GM18873 (cell line): ENCODE measurements around the gene MAB21L2.

Experiments
- ATAC-seq: cut with Tn5 transposase; IDR thresholded peaks from one replicate; pipeline ENCODE4 v1.9.1; 2021; ENCODE audit warnings: mild to moderate bottlenecking, moderate library complexity, moderate number of reproducible peaks; ENCODE audit not compliant: unreplicated experiment, low FRiP score

MAB21L2 gene

DNA sequence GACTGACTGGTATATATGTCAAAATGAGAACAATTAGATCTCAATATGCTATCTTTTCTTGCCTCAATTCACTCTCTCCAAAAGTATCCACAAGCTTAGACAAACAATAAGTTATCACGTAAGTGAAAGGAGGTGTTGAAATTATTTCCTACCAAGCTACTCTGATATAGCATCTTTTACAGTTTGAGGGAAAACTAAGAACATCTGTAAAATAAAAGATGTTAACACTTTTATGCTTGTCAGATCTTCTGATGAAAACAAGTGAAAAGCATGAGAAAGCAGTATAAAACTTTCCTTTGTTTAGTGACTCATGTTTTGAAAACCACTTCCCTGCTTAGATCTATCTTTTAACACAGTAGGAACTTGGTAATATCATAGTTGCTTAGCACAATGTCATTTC lies 8.4 kb upstream of the MAB21L2 start:
- ATAC-seq, result no peak

- ATAC-seq, result no peak
Observed at GRCh38 chr4:150574678-150575077, 7.3 kb upstream of the MAB21L2 start.

- no peak for ATAC-seq
Observed at GRCh38 chr4:150577796-150578195, 4.2 kb upstream of the MAB21L2 start.

DNA sequence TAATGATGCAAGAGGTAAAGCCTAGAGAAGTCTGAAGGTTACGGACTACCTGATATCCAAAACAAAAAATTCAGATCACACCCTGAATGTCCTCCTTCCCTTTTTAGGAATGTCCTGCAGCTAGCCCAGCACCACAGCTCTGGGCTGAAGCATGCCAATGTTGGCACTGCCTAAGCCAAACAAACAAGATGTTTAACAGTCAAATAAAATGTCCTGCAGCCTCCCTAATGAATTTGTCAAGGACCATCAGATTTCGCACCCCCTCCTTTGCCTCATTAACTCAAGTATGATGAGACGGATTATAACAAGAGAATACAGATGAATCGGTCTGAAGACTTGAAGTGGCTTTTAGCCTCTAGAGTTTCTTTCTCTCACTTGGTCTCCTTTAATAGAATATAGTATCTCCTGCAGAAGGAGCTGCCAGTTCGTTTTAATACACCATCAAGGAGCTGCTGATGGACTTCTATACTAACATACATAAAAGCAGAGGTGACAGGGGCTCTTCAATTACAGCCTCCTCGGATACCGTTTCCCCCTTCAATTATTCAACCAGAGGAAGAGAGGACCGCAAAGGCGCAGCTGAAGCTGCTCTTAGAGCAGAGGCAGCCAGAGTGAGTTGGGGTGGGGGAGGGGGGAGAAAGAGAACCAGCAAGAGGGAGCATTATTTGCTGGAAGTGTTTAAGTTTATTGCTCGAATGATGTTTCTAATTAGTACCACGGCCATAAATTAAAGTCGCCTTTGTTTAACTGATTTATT lies 3.0 kb upstream of the MAB21L2 start:
- no peak for ATAC-seq

DNA sequence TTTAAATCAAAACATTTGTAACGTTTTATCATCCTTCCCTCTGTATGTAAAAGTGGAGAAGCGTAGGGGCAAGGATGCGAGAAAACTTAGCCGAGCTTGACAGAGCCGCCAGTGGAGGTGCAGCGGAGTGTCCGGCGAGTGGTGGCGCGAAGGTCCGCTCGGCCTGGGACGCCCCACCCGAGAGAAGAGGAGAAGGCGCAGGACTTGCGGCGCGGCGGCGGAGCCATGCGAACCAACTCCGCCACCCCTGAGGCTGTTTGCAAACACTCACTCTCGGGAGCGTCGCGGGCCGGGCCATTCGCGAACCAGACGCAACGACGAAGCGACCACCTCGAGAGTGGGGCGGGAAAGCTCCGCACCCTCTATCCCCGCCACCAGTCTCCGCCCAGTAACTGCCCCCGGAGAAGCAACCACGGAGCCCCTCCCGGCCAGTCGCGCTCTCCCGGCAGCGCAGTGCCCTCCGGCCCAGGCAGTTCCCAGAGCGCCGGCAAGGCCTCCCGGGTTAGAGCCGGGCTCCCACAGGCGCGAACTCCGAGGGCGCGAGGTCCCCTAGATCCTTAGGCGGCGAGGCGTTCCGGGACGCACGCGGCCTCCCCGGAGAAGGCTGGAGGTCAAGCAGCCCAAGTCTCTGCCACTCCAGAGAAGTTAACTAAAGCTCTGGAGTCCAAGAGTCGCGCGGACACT lies 2.3 kb upstream of the MAB21L2 start:
- no peak for ATAC-seq

- no peak for ATAC-seq
Observed at GRCh38 chr4:150580306-150580705, 1.6 kb upstream of the MAB21L2 start.

GRCh38 chr4:150581056-150581605 lies 820 bp upstream of the MAB21L2 start:
- ATAC-seq, result no peak

- ATAC-seq, result no peak
Observed at GRCh38 chr4:150581641-150582051, 305 bp upstream of the MAB21L2 start.

DNA sequence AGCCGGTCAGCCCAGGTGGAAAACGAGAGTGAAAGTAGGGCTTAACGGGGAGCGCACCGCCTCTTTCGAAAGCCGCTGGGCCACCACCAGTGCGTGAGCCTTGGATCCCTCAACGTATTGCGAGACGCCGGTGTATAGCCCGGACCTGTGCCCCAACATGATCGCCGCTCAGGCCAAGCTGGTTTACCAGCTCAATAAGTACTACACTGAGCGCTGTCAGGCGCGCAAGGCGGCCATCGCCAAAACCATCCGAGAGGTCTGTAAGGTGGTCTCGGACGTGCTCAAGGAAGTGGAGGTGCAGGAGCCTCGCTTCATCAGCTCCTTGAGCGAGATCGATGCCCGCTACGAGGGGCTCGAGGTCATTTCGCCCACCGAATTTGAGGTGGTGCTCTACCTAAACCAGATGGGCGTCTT lies 929 bp downstream of the MAB21L2 start:
- no peak for ATAC-seq

- ATAC-seq, result no peak
Observed at GRCh38 chr4:150583287-150584110, 1.5 kb downstream of the MAB21L2 start.

DNA sequence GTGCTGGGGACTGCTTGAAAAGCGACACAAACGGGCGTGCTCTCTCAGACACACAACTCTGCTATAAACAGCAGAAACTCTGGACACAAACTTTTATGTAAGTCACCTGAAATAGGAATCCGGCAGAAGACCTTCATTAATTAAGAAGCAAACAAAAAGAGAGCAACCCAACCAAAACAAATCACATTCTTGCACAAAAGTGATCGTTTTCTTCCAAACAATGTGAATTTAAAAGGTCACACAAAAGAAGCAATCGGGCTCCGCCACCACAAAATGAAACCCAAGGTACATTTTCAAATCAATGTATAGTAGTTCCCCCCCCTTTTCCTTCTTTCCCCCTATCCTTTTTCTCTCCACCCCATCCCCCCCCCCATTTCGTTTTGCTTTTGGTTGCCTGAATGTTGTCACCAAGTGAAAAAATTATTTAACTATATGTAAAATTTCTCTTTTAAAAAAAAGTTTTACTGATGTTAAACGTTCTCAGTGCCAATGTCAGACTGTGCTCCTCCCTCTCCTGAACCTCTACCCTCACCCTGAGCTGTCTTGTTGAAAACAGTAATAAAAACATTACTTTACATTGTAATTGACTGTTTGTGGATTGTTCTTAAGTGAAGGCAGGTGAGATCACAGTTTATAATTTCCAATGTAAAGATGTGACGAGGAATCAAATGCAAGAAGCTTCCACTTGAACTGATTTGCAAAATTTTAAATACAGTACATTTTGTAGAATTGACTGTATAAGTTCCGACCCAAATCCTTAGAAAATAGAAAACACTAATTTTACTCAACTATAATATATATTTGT lies 2.4 kb downstream of the MAB21L2 start:
- ATAC-seq, result no peak

- ATAC-seq, result no peak
Observed at GRCh38 chr4:150585611-150586010, 3.7 kb downstream of the MAB21L2 start.

DNA sequence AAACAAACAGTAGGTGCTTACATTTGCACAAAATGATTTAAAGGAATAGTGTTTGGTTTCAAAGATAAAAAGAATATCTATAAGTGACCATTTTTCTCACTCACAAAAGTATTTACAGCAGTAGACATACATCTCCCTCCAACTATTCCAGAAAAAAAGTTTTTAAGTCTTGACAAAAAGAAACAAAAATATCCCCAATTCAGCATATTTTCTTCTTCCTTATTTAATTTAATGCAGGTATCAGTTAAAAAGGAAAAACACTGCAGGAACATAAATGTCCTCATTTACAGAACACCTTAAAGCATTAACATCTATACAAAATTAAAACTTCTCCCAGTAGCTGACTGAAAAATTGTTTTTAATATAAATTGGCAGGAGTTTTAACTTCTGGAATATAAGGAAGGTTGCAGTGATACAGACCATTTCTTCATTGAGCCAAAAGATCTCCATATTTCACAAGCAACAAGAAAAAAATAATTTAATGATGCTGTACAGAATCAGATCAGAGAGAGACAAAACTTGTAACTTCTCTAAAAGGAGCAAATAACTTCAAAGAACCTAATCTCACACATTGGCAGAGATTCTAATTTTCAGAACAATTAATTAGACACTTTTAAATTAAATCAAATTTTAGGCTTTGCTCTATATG lies 4.3 kb downstream of the MAB21L2 start:
- no peak for ATAC-seq

DNA sequence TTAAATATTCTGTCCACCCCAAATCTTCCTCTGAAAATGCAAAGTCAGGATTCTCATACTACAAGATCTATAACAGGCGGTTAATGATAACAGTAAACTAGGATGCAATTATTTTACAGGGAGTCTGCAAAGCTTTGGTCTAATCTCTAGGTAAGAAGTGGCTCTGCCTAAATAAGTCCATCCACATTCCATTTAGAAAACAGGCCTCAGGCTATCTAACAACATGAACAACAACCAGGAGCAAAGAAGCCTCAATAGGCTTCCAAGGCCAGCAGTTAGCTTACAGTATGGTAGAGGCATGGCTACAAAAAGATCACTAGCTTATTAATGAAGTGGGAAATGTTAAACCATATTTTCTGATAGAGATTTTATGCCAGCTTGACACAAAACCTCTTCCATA lies 6.4 kb downstream of the MAB21L2 start:
- no peak for ATAC-seq

GRCh38 chr4:150589157-150589556 lies 7.2 kb downstream of the MAB21L2 start:
- no peak for ATAC-seq

- ATAC-seq, result no peak
Observed at GRCh38 chr4:150590631-150591030, 8.7 kb downstream of the MAB21L2 start.

DNA sequence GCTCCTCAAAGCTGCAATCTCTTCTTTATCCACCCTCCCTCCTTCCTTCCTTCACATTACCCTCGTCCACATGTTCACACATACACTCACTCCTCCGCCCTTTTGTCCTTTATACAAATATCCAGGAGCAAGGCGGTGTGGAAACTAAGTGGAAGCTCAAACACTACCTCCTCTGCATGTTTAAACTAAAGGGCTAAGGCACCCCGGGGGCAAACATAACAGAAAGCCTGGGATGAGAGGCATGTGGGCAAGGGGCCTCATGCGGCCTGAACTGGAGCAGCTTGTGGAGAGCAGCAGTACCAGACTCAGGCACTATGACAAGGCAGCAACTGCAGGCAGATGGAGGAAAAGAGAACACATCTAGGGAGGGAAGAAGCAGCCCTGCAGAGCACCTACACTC lies 9.5 kb downstream of the MAB21L2 start:
- no peak for ATAC-seq

- no peak for ATAC-seq
Observed at GRCh38 chr4:150591904-150592303, 10.0 kb downstream of the MAB21L2 start.

- no peak for ATAC-seq
Observed at GRCh38 chr4:150593996-150594395, 12.0 kb downstream of the MAB21L2 start.

DNA sequence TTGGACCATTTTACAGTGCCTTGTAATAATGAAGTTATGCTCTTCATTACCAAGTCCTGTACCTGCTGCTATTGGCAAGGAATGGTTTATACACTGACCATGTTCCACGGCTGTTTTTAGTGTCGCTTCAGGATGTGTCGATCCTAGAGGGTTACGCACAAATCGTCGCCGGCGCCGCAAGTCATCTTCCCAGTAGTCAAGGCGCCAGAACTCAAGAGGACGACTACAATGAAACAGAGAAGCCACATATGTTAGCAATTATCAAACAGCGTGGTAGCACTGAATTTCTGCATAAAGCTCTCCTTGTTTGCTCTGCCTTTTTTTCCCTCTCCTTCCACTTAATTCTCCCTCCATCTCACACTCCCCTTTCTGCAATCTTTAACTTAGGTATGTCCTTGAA lies 17.0 kb downstream of the MAB21L2 start:
- no peak for ATAC-seq
